ENCODE results near the gene TNFRSF1A.

The TNFRSF1A gene

DNA sequence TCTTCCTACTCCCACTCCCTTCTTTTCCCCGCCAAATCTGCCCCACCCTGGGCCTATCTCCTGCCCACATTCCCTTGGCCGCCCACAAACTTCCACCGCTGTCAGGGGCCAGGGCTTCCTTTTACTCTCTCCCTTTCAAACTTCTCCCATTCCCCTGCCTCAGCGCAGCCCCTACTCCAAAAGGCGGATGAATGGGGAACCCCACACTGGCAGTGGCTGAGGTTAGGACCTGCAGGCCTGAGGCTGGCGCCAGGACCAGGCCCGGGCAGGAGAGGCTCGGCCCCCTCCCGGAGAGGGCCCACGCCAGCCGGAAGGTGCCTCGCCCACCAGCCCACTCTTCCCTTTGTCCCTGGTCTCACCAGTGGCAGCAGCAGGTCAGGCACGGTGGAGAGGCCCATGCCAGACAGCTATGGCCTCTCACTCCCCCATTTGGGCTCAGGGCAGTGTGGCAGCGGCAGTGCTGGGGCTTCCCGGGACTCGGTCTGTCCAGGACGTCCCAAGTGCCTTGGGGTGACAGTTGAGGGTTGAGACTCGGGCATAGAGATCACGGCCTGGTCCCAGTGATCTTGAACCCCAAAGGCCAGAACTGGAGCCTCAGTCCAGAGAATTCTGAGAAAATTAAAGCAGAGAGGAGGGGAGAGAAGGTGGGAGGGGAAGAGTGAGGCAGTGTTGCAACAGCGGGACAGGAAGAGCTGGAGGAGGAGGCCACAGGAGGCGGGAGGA lies at the start of gene TNFRSF1A:
Gene TNFRSF1A (minus strand): TSS at position 660 of the 723 bp plus-strand sequence. CDS start 262 bp downstream, at position 398.
- DNase-seq: peak; percentile 48

DNA sequence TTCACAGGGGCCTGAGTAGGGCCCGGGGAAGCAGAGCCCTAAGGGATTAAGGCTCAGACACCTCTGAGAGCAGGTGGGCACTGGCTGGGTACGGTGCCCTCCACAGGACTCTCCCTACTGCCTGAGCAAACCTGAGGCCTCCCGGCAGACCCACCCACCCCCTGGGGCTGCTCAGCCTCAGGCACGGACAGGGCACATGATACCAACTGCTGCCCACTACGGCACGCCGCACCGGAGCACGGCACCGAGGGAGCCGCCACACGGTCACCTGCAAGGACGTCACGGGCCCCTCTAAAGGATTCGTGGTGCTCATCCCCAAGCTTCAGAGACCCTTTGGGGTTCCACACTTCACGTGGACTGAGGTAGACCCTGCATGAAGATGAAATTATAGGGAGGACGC lies 49.1 kb upstream of the TNFRSF1A start:
- no peak for DNase-seq

DNA sequence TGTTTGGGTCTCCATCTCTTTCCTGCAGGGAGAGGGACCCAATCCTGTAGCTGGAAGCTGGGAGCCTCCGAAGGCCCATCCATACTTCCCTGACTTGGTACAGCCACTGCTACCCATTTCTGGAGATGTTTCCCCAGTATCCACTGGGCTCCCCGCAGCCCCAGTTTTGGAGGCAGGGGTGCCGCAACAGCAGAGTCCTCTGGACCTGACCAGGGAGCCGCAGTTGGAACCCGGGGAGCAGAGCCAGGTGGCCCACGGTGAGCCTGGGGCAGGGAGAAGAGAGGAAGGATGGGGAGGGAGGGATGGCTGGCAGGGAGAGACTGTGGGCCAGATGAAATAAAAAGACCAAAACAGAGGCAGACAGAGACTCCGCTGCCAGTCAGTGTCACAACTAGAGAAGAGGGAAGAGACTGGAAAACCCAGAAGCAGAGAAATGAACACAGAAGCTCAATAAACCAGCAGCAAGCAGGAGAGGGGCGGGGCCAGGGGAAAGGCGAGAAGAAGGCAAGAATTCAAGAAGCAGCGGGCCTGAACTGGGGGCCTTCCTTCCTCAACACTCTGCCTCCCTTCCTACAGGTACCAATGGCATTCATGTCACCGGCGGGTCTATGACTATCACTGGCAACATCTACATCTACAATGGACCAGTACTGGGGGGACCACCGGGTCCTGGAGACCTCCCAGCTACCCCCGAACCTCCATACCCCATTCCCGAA lies 48.4 kb upstream of the TNFRSF1A start:
- DNase-seq: no peak

DNA sequence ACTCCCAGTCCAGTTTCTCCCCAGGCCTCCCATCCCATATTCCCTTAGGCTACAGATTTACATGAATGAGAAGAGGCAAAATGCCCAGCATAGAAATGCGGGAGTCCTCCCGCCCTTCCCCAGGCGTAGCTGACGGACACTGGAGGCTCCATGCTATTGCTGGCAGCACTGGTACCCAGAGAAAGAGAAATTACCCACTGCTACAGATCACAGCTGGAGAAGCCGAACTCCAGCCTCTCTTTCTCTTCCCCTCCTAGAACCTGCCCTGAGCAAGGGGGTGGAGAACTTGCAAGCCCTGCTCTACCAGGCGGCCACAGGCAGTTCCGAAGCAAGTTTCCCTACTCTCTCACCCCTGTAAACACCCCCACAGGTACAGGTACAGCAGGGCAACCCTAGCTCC lies 45.7 kb upstream of the TNFRSF1A start:
- no peak for DNase-seq

DNA sequence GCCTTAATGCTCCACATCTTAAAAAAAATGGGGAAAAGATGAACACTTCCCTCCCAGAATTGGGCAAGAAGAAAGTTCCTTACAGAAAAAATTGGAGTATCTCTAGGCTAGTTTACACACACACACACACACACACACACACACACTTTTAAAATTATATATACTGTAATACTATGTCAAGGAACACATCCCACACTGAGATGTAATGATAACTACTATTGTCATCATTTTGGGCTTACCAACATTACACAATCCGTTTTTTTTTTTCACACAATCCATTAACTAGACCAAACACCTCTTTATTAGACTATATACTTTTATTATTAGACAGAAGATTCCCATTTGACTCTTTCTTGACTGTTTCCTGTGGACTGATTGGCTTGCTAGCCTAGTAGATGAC lies 44.6 kb upstream of the TNFRSF1A start:
- DNase-seq: no peak

DNA sequence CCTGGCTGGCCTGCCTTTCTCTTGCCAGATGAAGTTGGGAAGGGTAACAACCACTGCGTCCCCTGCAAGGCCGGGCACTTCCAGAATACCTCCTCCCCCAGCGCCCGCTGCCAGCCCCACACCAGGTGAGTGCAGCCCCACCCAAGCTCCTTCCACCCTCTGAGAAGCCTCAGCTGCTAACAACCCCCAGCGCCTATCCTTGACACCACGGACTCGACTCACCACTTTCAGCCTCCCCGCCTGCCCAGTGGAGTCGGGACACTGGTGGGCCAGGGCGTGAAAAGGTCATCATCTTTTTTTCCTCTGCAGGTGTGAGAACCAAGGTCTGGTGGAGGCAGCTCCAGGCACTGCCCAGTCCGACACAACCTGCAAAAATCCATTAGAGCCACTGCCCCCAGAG lies 44.2 kb upstream of the TNFRSF1A start:
- DNase-seq: no peak

DNA sequence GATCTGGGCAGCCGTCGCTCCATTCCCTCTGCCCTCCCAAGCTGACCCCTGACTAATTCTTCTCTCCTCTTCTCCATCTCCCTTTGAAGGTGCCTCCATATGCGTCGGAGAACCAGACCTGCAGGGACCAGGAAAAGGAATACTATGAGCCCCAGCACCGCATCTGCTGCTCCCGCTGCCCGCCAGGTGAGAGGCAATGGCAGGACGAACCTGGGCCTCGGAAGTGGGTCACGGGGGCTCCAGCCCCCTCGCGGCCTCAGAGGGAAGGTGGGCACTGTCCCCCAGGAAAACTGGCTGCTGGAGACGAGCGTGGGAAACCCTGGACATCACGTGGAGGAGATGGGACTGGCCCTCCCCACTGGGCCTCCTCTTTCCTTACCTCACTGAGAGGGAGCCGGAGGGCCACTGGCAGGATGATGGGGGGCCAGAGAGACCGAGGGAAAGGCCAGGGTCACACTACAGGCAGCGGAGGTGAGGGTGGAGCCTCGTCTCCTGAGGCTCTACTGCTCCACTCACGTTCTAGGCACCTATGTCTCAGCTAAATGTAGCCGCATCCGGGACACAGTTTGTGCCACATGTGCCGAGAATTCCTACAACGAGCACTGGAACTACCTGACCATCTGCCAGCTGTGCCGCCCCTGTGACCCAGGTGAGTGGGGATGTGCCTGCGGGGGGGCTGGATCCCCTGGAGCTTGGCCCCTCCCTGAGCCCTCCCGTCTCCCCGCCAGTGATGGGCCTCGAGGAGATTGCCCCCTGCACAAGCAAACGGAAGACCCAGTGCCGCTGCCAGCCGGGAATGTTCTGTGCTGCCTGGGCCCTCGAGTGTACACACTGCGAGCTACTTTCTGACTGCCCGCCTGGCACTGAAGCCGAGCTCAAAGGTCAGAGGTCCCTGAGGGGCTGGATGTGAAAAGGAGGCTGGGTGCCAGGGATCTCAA lies 42.9 kb upstream of the TNFRSF1A start:
- DNase-seq: no peak

DNA sequence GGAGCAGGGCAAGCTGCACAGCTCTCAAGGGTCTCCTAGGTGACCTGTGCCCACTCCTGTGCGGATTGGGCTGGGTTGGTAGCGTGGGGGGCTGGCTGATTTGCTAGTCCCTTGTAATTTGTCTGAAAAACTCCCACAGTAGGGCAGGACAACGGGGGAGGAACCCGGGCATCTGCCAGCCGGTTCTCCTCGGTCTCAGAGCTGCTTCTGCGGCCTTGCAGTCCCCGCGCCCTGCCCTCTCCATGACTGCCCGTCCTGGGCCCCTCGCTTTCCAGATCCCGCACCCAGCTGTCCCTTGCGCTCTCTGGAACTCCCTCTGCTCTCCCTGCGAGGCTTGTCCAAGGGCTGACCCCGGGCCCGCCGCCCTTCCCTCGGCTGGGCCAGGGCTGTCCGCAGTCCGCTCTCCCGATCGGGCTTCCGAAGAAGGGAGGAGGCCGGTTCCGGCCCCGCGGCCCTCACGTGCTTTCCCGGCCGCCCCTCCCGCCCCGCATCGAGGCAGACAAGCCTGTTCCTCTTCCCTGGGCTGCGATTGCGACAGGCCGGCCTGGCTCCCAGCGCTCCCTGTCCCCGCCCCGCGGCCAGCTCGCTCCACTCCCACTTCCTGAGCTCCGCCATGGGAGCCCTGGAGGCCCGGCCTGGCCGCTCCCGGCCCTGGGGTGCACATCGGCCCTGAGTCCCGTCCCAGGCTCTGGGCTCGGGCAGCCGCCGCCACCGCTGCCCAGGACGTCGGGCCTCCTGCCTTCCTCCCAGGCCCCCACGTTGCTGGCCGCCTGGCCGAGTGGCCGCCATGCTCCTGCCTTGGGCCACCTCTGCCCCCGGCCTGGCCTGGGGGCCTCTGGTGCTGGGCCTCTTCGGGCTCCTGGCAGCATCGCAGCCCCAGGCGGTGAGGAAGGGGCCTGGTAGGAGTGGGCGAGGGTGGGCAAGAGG lies 42.0 kb upstream of the TNFRSF1A start, which contains the start of gene LTBR:
Gene LTBR (plus strand): TSS at position 591 of the 927 bp plus-strand sequence. CDS start 197 bp downstream, at position 788.
- DNase-seq: no peak

DNA sequence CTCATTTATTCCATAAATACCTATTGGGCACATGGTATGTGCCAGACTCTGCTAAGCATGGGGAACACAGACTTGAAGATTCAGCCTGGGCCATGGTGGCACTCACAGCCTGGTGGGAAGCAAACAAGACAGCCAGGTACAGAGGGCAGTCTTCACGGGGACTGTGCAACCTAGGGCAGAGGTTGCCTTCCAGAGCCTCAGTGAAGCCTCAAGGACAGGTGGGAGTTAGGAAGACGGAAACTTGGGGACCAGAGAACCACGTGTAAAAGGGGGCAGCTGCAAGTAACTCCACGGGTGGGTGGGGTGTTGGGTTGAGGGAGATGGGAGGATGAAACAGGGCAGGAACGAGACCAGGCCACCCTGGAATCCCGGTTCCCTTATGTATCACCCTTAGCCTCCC lies 41.1 kb upstream of the TNFRSF1A start:
- no peak for DNase-seq

DNA sequence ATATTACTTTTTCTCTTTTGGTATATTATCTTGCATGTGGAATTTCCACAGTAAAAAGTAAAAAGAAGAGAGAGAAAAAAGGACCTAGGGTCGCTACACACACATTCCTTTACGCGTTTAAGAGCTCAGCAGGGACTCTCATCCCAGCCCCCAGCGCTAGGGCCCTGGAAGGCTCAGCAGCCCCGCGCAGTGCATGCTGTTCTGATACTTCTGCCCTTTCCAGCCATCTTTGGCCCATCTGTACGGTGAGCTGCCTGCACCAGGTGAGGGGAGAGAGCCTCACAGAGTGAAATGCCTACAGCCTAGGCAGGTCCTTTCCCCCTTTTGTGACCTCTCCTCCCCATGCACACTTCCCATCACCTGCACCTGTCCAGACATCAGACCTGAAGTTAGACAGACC lies 40.5 kb upstream of the TNFRSF1A start:
- DNase-seq: no peak

DNA sequence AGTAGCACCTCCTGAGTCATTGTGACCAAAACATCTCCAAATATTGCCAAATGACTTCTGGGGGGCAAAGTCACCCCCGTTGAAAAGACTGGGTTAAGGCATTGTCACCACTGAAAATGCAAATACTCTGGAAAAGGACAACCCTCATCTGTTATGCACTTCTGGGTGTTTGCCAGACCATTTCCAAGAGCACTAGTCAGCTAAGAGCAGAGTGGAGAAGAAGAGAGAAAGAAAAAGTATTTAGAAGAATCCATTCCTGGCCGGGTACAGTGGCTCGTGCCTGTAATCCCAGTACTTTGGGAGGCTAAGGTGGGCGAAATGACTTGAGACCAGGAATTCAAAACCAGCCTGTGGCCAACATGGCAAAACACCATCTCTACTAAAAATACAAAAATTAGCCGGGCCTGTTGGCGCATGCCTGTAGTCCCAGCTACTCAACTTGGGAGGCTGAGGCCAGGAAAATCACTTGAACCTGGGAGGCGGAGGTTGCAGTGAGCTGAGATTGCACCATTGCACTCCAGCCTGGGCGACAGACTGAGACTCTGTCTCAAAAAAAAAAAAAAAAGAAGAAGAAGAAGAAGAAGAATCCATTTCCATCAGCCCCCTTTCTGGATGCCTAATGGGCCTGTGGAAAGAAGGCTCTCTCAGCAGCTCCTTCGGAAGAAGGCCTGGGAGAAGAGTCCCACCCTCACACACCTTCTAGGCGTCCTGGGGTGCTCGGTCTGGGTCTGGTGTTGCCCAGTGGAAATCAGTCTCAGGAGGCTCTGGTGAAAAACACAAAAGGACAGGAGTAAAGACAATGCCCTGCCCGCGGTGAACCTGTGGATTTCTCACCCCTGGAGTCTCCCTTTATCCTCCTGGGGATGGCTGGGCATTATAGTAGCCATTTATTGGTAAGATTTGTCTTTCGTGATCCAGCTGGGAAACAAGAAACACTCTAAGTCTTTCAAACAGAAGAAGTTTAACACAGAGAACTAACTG lies 38.6 kb upstream of the TNFRSF1A start:
- DNase-seq: no peak

DNA sequence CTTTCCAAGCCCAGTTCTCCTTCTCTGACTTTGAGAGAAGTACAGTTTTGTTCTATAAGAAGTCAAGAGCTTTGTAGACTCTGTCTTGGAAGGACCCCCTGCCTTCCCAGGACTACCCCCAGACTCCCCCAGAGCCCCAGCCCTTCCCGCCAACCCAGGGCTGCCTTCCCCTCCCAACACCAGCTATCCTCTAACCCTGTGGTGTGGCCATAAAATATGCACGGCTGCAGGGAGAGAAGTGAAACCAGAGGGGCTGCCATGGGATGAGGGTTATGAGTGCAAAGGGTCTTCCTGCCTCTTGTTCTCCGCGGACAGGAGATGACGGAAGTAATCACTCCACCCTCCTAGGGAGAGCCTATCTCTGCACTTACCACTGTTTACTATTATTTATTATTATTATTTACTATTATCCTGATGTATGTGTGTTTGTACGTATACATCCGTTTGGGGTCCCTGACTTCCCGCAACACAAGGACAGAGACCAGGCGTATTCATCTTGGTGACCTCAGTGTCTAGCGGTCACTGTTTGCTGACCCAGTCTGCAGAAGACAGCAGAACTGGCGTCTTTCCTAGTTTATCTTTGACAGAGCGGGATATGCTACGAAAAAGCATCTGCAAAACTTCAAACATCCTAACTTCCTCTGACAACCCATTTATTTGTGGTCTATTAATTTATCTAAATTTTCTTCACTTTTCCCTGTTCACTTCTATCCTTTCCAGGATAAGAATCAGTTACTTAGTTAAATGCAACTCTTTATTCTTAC lies 37.0 kb upstream of the TNFRSF1A start:
- no peak for DNase-seq

DNA sequence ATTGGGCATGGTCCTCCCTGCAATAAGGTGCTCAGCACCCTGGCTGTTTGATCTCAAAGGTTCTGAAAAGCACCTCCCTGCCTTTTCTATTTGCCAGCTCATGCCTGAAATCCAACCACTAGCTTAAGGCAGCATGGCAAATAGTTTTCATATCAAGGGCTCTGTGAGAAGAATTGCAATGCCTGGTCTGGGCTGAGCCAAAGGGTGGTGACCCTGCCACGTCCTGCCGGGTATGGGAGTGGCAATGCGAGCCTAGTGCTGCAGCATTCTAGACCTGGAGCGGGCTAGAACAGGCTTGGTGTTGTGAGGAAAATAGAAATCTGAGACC lies 35.8 kb upstream of the TNFRSF1A start:
- peak; percentile 29 for DNase-seq

DNA sequence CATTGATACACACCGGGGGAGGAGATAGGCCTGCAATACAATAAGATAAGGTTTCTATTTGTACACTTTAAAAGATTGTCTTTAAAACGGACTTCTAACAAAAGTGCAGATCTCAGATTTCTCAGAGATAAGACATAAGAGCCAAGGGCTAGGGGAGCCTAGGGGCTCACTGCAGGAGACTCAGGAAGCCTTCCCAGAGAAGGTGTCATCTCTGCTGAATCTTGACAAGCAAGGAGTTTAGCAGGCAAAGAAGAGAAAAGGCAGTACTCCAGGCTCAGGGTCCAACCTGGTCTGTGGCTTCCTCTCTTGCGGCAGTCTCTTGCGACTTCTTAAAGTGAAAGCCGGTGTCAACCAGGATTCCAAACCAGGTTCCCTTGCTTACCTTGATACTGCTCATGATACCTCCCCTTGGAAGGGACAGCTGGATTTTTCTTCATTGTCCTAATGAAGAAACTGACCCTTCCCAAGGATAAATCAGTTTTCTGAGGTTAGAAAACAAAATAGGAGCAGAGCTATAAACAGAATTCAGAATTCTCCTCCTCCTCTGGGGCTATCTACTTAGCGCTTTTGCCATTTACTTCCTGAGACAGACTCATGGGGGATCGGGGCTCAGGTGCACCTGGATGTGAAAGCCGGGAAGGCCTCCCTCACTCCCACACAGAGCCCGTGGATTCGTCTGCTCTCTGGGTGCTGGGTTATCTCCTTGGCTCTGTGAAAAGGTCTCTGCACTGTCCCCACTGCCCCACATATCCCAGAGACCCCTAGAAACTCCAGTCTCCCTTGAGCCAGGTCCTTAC lies 35.2 kb upstream of the TNFRSF1A start:
- DNase-seq: no peak

DNA sequence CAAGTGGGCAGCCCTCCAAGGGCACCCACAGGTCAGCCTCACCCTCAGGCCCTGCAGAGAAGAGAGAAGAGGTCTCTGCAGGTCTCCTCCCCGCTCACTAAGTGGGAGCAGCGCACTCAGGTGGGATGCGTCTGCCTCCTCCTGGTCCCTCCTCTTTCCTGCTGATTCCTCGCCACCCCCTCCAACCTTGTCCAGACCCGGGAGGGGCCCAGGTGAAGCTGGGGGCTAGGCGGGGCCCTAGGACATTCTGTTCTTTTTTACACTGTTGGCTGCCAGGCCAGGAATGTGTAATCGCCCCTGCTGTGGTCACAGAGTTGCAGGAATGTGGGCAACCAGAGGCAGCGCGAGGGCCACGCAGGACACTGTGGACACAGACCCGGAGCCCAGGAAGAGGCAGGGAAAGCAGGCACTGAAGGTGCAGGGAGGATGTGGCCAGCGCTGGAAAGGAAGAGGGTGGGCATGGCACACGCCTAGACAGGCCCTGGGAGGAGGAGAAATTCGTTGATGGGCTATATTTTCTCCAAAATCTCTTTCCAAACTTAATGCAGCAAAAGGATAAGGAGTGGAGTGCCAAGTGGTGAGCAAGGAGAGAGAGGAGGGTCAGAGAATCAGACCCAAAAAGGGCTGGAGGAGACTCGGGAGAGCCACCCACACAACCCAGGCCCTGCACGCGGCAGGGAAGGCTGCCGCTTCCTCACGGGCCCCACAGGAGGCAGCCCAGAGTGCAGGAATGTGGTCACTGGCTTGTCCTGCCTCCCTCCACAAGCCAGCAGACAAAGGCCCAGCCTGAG lies 34.4 kb upstream of the TNFRSF1A start:
- DNase-seq: peak; percentile 50

DNA sequence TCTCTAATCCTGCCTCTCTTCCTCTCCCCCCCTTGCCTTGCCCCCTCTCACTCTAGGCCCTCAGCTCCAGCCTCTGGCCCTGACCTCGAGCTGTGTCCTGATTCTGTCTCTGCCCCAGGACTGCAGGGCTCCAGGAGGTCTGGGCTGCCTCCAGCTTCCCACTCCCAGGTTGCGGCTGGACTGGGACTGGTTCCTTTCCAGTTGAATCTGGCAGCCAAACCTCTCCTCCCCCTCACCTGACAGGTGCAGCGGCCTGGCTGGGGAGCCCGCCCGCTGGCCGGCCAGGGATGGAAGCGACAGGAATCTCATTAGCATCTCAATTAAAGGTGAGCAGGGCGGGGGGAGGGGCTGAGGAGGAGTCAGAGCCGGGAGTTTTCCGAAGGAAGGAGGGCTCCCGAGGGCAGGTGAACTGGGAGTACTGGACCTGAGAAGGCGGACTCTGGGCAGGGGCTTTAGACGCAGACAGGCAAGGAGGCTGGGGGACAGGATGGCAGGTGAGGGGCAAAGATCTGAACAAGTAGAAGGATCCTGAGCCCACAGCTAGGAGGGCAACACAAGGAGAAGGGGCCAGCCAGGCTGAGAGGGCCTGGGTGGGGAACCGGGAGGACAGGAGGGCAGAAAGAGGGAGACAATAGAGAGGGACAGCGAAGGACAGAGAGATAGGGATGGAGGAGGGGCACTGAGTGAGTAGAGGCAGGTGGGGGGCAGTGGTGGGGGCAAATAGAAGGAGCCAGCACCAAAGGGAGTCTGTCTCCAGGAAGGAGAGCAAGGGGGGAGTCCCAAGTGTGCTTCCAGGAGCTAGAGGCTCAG lies 33.6 kb upstream of the TNFRSF1A start, which contains the start of gene SCNN1A:
Gene SCNN1A (minus strand): TSS at position 295 of the 810 bp plus-strand sequence. CDS start 780 bp downstream, outside the sequence.
- peak; percentile 90 for DNase-seq

DNA sequence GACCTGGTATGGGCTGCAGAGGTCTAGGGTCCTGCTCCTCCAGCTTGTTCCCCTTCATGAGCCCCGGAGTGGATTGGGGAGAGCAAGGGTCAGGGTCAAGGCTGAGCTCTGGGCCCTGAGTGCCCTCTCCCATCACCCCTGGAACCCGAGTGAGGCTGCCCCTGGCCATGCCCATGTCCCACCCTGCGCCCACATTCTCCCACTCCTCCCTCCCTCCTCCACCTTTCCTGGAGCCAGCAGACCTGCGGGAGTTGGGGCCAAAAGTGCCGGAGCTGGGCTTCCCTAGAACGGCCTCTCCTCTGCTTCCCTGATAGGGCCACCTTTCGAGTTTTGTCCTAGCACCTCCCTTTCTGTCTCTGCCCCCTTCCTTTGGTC lies 32.9 kb upstream of the TNFRSF1A start:
- no peak for DNase-seq
